Mucosa of rectum (tissue), 2 donors: ENCODE results near the gene TRAF2.

ENCODE experiments used
- H3K27ac ChIP-seq, 2 donors: one replicate each; pipeline ENCODE4 v1.7.0; 2013; ENCODE audit warnings: inconsistent platforms in 2 of 2, low read depth in 2 of 2, low read length in 2 of 2
- H3K27me3 ChIP-seq, 2 donors: one replicate each; pipeline ENCODE4 v1.7.0; 2013; ENCODE audit warnings: low read length in 2 of 2; ENCODE audit not compliant: control insufficient read depth in 2 of 2, insufficient read depth in 2 of 2
- H3K36me3 ChIP-seq, 2 donors: one replicate each; pipeline ENCODE4 v1.7.0; 2013; ENCODE audit warnings: low read length in 2 of 2; ENCODE audit not compliant: control insufficient read depth in 2 of 2, insufficient read depth in 2 of 2
- H3K4me1 ChIP-seq, 2 donors: one replicate each; pipeline ENCODE4 v1.7.0; 2013; ENCODE audit warnings: low read length in 2 of 2, mild to moderate bottlenecking in 1 of 2; ENCODE audit not compliant: control insufficient read depth in 2 of 2, insufficient read depth in 2 of 2
- H3K4me3 ChIP-seq, 2 donors: one replicate each; pipeline ENCODE4 v1.7.0; 2013; ENCODE audit warnings: low read length in 2 of 2
- H3K9ac ChIP-seq, 2 donors: one replicate each; pipeline ENCODE4 v1.7.0; 2013; ENCODE audit warnings: low read length in 2 of 2, low read depth in 1 of 2, mild to moderate bottlenecking in 1 of 2
- H3K9me3 ChIP-seq, 2 donors: one replicate each; pipeline ENCODE4 v1.7.0; 2013; ENCODE audit warnings: low read length in 2 of 2; ENCODE audit not compliant: control insufficient read depth in 2 of 2
- donor health status: healthy.
- donor health status: Normal muscosa, but diverticular disease.

Gene TRAF2

DNA sequence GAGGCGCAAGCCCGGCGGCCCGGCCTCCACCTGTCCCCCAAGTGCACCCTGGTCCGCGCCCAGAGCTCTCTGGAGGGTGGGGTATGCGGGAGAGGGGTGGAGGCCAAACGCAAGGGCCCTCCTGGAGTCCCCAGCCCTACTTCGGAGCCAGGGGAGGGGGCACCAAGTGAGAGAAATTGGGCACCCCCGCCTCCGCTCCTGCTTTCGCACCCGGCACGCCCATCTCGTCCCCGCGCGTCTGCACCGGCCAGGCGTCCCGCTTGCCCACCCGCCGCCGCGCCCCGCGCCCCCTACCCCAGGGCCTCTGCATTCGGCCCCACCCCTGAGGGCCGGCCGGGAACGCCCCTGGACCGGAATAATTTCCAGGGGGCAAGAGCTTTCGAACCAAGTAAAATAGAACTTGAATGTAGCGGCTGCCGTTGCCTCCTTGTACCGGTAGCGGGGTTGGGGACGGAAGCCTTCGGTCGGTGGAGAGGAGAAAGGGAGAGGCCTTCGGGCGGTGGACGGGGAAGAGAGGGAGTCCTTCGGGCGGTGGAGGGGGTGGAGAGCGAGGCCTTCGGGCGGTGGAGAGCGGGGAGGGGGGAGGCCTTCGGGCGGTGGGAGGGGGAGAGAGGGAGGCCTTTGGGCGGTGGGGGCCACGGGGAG is 37.8 kb upstream of the TRAF2 start:
- Histone ChIP-seq H3K27ac (peak overlapping the region; percentile 94 to 98), H3K36me3 (peaks cover 4 to 10% of the 10 kb centered on the region in 2 donors), H3K4me1 (peaks cover 13 to 22% of the 10 kb centered on the region in 2 donors), H3K9me3 (no peaks in the 10 kb centered on the region), H3K9ac (peak overlapping the region; percentile 90 to 97), H3K4me3 (peak overlapping the region; percentile 90 to 92), H3K27me3 (peaks cover 0 to 3% of the 10 kb centered on the region in 2 donors)

DNA sequence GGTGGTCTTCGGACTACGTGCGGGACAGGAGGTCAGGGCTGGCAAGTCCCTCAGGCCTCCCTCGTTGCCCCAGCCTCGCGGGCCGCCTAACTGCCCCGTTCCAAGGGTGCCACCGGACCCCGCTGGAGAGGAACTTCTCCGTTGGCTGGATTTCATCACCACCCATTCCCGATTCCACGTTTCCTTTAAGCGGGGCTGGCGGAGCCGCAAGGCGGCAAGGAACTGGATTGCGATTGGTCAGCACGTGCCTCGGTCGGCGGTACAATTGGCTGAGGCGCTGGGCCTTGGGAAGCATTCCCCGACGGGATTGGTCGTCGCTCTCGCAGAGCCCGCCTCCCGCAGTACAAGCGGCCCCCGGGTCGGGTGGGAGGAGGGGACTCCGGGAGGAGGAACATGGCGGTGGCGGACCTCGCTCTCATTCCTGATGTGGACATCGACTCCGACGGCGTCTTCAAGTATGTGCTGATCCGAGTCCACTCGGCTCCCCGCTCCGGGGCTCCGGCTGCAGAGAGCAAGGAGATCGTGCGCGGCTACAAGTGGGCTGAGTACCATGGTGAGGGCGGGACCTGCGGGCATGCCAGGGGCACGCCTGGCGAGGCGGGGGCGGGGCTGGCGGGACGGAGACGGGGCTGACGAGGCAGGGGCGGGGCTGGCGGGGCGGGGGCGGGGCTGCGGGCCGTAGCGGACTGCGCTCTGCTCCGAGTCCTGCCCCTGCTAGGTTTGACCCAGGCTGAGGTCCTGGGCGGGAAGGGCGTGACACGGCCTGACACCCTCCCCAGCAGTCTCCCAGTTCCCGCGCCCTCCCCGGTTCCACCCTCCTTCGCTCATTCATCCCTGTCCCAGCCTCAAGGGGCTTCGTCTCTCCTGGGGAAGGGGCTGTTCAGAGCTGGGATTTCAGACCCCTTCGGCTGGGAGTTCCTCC is 37.0 kb upstream of the TRAF2 start, which contains the start of gene PHPT1:
TSS of gene PHPT1 (plus strand) at position 372 of the 922 bp plus-strand sequence. CDS start at position 394, 22 bp downstream.
- Histone ChIP-seq H3K4me1 (peaks cover 14 to 22% of the 10 kb centered on the region in 2 donors), H3K9me3 (no peaks in the 10 kb centered on the region)

GRCh38 chr9:136849960-136850865 is 36.1 kb upstream of the TRAF2 start:
- Histone ChIP-seq H3K4me1 (peaks cover 17 to 25% of the 10 kb centered on the region in 2 donors), H3K9ac (peak overlapping the region; percentile 70 to 82), H3K4me3 (peak overlapping the region; percentile 83 to 92), H3K36me3 (peaks cover 4 to 10% of the 10 kb centered on the region in 2 donors), H3K27me3 (peaks cover 0 to 3% of the 10 kb centered on the region in 2 donors), H3K27ac (peak overlapping the region; percentile 77 to 94), H3K9me3 (no peaks in the 10 kb centered on the region)

More for the DNA sequence above, 37.0 kb upstream of the TRAF2 start, which contains the start of gene PHPT1:
- Histone ChIP-seq H3K9ac (peak within 1 kb of the TSS; percentile 90 to 97), H3K4me3 (peak within 1 kb of the TSS; percentile 90 to 92), H3K36me3 (peaks cover 4 to 10% of the 10 kb centered on the region in 2 donors), H3K27me3 (peaks cover 0 to 3% of the 10 kb centered on the region in 2 donors), H3K27ac (peak within 1 kb of the TSS; percentile 94 to 98)

DNA sequence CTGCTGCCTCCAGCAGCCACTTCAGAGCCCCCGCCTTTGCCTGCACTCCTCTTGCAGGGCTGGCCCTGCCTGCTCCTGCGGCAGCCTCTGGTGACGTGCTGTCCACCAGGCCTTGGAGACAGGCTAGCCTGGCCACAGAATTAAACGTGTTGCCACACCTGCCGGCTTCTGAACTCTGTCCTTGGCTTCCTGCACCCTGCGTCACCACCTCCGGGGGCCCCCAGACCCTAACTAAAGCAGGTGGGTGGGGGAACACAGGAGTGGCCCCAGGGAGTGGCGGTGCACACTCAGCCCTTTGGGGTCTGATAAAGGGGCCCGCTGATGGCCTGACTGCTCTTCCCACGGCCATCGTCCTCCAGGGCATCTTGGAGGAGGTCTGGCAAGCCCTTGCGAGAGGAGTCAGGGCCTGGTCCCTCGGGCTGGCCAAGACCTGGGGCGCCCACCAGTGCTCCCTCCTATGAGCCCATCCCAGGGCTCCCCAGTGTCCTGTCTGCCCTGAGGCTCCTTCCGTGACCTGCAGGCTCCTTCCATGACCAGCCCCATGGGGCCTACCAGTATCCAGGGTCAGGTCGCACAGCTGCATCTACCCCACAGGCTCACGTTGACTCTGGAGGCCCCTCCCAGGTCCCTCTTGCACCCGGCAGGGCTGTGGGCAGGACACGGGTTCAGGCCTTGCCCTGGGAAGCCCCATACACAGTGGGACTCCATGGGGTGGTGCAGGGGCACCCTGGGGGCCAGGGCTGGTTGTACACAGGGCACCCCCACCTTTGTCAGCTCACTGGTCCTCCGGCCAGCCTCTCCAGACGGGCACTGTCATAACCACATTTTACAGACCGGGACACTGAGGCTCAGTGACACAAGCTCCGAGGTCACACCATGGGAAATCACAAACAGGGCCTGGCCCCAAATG is 35.2 kb upstream of the TRAF2 start:
- H3K4me1 ChIP-seq, result peaks cover 17 to 25% of the 10 kb centered on the region in 2 donors
- no peaks in the 10 kb centered on the region for H3K9me3 ChIP-seq
- H3K4me3 ChIP-seq, result no peak overlapping the region

DNA sequence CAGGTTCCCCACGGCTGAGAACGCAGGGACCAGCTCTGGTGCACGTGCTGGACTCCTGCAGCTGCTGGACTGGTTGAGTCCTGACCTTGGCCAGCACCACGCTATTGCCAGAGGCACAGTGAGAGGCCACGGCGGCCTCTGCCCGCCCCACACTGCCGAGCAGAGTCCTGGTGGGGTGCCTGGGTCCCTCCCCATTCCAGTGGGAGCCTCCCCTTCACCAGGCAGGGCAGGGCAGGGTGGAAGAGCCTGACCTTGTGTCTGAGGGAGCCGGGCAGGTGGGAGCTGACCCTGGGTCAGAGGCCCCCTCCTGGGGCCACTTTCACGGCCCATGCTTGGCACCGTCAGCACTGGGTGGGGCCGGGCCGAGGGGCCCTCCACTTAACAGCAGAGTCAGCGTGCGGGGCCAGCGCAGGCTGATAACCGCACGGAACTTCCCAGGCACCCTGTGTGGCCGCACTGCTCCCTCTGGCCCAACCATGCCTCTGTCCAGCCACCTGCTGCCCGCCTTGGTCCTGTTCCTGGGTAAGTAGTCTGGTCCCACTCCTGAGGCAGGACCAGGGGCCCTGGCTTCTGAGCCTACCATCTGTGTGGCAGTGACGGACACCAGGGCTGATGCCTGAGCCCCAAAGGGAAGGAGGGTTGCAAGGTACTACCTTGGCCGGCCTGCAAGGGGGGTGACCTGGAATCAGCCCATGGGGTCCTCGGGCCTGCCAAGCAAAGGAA is 34.2 kb upstream of the TRAF2 start, which contains the start of gene MAMDC4:
TSS of gene MAMDC4 (plus strand) at position 406 of the 723 bp plus-strand sequence. CDS start at position 477, 71 bp downstream.
- peak within 1 kb of the TSS in 1 of 2 donors; percentile 7 for H3K9ac ChIP-seq
- no peaks in the 10 kb centered on the region for H3K9me3 ChIP-seq
- H3K4me3 ChIP-seq, result no peak within 1 kb of the TSS
- H3K4me1 ChIP-seq, result peaks cover 20 to 25% of the 10 kb centered on the region in 2 donors
- no peaks in the 10 kb centered on the region for H3K27me3 ChIP-seq
- H3K27ac ChIP-seq, result no peak within 1 kb of the TSS
- peaks cover 4 to 10% of the 10 kb centered on the region in 2 donors for H3K36me3 ChIP-seq

More for the DNA sequence above, 35.2 kb upstream of the TRAF2 start:
- Histone ChIP-seq H3K36me3 (peaks cover 4 to 10% of the 10 kb centered on the region in 2 donors), H3K27me3 (peaks cover 0 to 3% of the 10 kb centered on the region in 2 donors), H3K27ac (no peak overlapping the region), H3K9ac (peak overlapping the region in 1 of 2 donors; percentile 82)

- Histone ChIP-seq H3K27ac (no peak overlapping the region), H3K36me3 (peaks cover 4 to 10% of the 10 kb centered on the region in 2 donors), H3K4me1 (peaks cover 29% of the 10 kb centered on the region in 2 donors), H3K9me3 (no peaks in the 10 kb centered on the region), H3K9ac (peak overlapping the region in 1 of 2 donors; percentile 7), H3K27me3 (no peaks in the 10 kb centered on the region), H3K4me3 (no peak overlapping the region)
Observed at GRCh38 chr9:136852664-136853595, 33.4 kb upstream of the TRAF2 start.

DNA sequence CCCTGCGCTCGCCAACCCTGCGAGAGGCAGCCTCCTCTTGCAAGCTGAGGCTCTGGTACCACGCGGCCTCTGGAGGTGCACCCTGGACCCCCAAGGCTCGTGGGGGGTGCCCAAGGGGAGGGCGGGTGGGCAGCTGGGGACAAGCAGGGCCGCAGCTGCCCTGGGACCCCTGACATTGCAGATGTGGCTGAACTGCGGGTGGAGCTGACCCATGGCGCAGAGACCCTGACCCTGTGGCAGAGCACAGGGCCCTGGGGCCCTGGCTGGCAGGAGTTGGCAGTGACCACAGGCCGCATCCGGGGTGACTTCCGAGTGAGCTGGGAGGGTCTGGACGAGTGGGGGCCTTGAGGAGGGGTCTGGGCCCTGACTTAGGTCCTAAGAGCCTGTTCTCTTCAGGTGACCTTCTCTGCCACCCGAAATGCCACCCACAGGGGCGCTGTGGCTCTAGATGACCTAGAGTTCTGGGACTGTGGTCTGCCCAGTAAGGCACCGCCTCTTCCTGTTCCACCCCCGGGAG is 32.7 kb upstream of the TRAF2 start:
- H3K27ac ChIP-seq, result no peak overlapping the region
- H3K9ac ChIP-seq, result no peak overlapping the region
- H3K27me3 ChIP-seq, result no peaks in the 10 kb centered on the region
- H3K36me3 ChIP-seq, result peaks cover 4 to 10% of the 10 kb centered on the region in 2 donors
- no peak overlapping the region for H3K4me3 ChIP-seq
- no peaks in the 10 kb centered on the region for H3K9me3 ChIP-seq
- H3K4me1 ChIP-seq, result peaks cover 33 to 36% of the 10 kb centered on the region in 2 donors
